ENCODE results near the gene NRG2.

Gene NRG2

DNA sequence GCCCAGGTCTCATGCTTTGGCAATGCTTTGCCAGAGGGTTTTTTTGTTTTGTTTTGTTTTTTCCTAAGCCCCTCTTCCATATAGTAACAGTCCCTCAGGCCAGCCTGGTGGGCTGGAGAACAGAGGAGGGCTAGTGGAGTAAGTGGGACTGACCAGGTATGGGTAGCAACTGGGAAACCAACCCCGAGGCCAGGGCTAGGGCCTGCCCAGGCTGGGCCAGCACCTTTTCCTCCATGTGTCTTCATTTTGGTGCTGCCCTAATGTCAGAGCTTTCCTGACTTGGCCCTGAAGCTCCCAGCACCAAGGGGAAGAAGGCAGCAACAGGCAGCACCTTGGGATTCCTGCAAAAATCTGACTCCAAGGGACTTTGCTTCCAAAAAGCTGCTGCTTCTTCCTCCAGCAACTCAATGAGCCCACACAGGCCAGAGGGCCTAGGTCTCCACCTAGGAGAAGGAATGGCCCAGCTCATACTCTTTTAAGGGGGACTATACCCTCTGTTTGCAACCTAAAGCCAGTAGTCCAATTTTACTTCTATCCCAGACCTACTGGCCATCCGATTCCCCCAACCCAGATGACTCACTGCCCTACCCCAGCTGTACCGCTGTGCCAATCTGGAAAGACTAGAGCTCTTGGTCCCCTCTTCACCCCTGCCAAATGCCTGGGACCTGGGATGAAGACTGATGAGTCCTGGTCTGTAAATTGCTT, 142.4 kb downstream of the NRG2 start:
- no peak for FAIRE-seq

DNA sequence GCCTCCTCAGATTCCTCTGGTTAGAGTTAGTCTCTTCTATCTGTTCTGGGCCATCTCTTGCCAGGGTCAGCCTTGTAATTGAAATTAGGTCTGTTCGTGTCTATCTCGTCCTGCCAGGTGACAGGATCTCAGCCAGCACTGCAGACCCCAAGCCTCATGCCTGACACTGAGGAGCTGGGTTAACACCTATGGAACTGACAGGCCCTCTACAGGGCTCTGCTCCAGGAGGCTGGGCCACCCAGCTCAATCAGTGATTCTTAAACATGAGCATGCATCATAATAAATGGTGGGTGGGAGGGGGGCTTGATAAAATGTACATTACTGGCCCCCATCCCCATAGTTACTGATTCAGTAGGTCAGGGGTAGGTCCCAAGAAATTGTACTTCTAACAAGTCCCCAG, 144.1 kb downstream of the NRG2 start:
- no peak for FAIRE-seq

DNA sequence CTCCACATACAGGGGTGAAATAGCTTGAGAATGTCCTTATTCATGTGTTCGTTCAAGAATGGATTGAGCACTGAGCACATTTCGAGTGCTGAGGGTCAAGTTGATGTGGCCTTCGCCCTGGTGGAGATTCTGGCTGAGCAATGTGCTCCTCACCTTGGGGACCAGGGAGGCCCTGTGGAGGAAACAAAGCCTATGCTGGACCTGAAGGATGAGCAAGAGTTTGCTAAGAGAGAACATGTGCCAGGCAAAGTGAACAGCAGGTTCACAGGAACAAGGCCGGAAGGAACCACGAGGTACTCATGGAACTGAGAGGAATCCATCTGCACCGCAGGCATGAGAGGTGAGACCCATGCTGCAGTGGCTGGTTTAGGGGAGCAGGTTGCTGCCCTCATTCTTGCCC, 145.1 kb downstream of the NRG2 start:
- FAIRE-seq = no peak

- FAIRE-seq = no peak
These were observed 145.8 kb downstream of the NRG2 start for GRCh38 chr5:139897342-139897741.

DNA sequence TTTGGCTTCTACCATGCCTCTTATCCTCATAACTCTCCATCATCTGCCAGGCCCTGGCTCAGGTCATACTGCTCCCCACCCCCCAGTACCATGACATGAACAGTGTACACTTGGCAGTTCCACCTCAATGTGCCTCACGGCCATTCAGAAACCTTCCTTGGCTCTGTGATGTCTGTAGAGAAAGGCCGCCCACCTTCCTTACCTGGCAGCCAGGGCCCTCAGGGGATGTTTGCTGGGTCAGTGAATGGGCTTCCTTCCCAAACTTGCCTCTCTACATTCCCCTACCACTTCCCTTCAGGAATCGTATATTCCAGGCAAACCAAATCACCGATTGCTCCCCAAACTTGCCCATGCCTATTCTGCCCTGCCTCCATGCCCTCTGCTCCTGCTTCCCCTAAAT, 146.4 kb downstream of the NRG2 start:
- no peak for FAIRE-seq

DNA sequence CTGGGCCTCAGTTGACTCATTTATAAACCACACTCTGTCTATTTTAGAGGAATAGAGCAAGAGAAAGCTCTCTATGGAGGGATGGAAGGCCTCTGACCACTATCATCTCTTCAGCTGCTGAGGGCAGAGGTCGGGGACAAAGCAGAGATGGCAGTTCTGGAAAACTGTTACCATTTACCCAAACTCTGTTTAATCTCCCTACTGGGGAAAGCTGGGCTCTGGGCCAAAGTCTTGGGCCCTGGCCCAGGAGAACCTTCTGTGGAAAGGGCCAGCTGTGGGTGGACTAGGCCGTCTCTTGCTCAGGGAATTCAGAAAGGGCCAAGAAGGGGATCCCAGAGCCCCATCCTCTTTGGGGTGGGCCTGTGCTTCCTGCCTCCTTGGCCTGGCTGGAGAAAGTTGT, 147.5 kb downstream of the NRG2 start:
- FAIRE-seq = no peak

- no peak for FAIRE-seq
These were observed 148.1 kb downstream of the NRG2 start for GRCh38 chr5:139895046-139895445.

DNA sequence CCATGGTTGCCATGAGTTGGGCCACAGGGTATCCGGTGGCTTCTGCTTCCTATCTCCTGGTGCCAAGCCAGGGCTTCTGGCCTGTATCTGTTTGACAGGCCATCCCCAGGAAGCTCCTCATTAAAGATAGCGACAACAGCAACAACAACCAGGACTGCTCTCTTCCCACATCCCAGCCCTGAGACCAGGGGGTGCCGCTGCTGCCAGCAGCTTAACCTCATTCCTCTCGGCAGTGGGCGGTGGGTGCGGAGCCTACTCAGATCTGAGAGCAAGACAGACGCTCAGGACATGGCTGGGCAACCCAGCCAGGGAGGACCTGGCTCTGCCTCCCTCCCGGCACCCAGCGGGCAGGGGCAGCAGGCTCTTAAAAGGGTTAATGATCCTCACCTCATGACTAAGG, 149.2 kb downstream of the NRG2 start:
- no peak for FAIRE-seq

DNA sequence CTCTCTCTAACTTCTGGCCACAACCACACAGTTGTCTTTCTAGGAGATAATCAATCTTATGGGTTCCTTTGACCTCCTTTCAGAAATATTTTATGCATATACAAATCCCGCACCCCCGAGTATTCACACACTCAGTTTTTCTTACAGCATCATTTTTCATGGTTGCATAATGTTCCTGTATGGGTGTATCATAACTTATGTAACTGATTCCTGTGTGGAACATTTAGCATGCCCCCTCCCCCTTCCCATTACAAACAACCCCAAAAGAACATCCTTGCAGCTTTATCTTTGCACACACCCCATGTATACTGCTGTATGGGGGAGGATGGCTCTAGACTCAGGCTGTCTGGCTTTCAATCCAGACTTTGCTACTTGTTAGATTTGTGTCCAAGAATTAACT, 153.7 kb downstream of the NRG2 start:
- no peak for FAIRE-seq

DNA sequence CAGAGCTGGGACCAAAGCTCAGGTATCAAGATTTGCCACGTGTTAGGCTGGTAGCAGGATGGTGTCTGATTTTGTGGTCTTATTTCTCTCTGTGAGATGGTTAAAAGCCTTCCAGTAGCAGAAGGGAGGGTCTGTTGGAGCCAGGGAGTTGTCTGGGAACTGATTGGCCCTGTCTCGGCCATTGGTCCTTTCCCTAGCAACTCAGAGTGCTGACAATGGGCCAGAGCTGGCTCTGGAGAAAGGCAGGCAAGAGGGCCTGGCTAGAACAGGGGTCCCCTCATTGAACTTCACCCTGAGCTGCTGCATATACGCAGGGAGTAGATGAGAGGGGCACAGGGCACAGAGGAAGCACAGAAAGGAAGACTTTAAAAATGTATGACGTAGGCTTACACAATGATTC, 154.7 kb downstream of the NRG2 start:
- no peak for FAIRE-seq

DNA sequence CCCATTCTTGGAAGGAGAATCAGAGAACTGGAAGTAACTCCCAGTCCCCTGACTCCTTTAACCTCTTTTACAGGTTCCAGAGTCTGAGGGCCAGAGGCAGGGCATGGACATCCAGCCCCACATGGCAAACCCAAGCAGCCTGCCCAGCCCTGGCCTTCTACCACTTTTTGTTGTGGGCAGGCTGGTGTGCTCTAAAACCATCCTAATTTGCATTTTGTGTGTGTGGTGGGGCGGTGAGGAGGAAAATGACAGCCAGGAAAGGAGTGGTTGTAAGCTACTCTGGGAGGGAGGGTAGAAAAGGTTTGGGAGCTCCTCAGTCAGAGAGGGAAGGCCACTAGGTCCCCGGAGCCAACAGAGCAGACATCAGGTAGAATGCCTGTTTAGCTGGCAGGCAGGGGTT, 156.9 kb downstream of the NRG2 start:
- FAIRE-seq = no peak

- no peak for FAIRE-seq
These were observed 157.3 kb downstream of the NRG2 start for GRCh38 chr5:139885857-139886208.

GRCh38 chr5:139885172-139885856, 157.8 kb downstream of the NRG2 start:
- FAIRE-seq = no peak

DNA sequence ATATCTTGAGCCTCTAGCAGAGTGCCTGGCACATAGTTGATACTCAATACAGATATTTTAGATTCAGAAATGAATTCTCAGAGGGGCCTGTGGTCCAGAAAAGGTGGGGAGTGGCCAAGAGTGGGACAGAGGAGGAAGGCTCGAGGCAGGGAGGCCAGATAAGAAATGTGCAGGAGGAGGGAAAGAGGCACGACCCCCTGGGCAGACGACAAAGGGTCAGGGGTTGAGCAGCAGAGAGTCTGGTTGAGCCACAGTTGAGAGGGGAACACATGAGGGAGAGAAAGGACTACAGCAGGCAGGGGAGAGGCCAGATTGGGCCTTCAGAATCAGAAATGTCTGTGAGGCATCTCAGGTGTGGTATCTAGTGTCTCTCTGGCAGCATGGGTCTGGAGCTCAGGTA, 158.4 kb downstream of the NRG2 start:
- no peak for FAIRE-seq

DNA sequence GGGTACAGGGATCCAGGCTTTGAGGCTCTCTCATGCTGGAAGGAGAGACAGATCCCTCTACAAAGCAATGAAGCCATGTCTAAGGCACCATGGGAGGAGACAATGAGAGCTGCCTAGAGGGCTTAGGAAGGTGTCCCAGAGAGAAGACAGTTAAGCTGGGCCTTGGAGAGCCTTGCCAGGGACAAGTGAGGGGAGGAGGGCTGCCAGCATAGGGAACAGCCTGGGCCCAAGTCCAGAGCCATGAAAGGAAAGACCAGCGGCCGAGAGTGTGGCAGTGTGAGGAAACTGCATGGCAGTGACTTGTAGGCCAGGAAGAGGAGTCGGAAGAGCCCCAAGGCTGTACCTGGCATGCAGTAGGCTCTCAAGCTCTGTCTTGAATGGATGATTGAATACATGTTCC, 159.0 kb downstream of the NRG2 start:
- FAIRE-seq = no peak

DNA sequence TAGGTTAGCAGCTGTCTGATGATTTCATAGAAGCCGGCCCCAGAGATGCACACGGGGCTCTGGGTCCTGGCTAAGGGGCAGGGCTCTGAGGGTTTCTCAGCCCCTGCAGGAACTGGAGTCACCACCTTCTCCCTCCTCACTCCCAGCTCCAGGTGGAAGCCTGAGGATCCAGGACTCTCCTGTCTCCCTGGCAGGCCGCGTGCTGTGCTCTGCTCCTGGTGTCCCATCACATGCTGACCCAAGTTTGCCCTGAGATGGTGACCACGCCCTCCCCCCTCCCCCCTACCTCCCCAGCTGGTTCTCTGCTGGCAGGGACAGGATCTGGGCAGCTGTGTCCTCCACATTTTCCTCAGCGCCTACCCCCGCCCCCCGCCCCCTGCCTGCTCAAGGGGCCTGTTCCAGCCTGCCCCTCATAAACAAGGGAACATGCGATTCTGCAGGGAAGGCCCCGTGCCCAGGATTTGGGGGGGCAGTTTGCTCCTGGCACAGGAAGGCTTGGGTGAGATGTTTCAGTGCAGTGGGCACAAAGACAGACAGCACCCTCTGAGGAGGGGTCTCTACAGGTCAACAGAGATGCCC, 160.0 kb downstream of the NRG2 start:
- FAIRE-seq = no peak

DNA sequence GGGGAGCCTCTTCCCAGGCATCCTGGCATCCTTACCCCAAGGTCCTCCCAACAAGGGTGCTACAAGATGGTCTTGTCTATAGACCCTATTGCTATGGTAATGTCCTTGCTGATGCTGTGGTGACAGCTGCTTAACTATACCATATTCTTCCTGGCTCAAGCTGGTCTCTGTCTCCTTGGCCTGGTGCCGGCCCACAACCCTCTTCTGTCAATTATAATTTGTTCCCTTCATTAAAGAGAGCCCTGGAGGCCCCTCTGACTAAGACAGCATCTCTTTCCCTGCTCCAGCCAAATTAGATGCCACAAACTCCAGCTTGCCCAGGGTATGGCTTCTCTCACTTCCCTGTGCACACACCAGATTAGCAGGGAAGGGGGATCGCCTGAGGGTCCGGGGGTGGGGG, 160.8 kb downstream of the NRG2 start:
- FAIRE-seq = no peak

- no peak for FAIRE-seq
These were observed 161.9 kb downstream of the NRG2 start for GRCh38 chr5:139881143-139881733.

DNA sequence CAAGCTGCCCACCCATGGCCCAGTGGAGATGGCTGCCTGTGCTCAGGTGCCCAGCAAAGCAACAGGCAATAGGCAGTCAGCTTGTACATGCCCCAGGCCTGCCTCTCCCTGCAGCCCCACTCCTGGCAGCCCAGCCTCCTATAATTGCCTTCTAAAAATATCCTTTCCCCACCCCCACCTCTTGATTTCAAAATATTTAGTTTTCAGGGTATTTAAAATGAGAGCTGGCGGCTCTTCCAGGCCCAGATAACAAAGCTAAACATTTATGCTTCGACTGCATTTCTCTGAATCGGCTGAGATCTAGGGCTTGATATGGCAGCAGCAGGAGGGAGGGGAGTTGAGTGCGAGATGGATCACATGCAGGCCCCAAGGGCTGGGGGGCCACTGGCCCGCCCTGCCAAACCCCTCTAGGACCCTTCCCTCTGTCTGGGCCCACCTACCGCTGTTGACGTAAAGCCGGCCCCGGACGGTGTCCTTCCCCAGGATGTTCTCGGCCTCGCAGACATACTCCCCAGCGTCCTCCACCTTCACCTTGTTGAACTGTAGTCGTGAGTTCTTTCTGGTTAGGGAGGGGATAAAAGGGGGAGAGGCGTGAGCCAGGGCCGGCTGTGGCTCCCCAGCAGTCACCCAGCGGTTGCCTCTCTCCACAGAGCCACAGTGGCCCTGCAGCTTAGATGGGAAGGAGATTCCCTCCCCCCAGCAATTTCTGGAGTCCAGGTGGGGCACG, 162.5 kb downstream of the NRG2 start:
- FAIRE-seq = no peak

GRCh38 chr5:139878093-139878492, 165.0 kb downstream of the NRG2 start:
- no peak for FAIRE-seq

- FAIRE-seq = no peak
These were observed 165.9 kb downstream of the NRG2 start for GRCh38 chr5:139877129-139877597.

DNA sequence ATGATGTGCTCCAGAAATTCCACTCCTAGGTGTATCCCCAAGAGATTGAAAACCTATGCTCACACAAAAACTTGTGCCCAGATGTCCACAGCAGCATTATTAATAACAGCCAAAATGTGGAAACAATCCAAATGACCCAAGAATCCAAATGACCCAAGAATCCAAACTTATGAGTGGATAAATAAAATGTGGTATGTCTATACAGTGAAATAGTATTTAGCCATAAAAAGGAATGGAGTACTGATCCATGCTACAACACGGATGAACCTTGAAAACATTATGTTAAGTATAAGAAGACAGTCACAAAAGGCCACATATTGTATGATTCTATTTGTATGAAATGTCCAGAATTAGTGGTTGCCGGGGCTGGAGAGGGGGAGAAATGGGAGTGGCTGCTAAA, 167.1 kb downstream of the NRG2 start:
- FAIRE-seq = no peak

Data from islet of Langerhans (tissue), 1 donor.